HepG2 (cell line): ENCODE results near the gene ID4. TPM values are rescaled to one million over a fixed set of nuclear protein-coding genes. Genes with fewer than 3 reads are reported as not detected.

Experiments used
- CCAR2 ChIP-seq: fragments of 200-400 bp; formaldehyde crosslinking; optimal IDR thresholded peaks from 2 replicates; pipeline ENCODE3; 2018; ENCODE audit warnings: low read depth, mild to moderate bottlenecking, low read length, moderate library complexity
- MZF1 ChIP-seq: sonication (generic); formaldehyde crosslinking; IDR thresholded peaks from 2 replicates; pipeline ENCODE4 v1.8.1; 2023; ENCODE audit warnings: mild to moderate bottlenecking, missing genetic modification reagents, borderline replicate concordance
- ZKSCAN1 ChIP-seq: fragments of 150-350 bp; IDR thresholded peaks from 2 replicates; pipeline ENCODE4 v1.6.1; 2014; ENCODE audit warnings: low read length
- ZNF343 ChIP-seq: sonication (generic); formaldehyde crosslinking; IDR thresholded peaks from 2 replicates; pipeline ENCODE4 v1.4.0; 2020; ENCODE audit warnings: mild to moderate bottlenecking, missing genetic modification reagents
- ZNF691 ChIP-seq: sonication (generic); formaldehyde crosslinking; IDR thresholded peaks from 2 replicates; pipeline ENCODE4 v1.4.0; 2020; ENCODE audit warnings: missing genetic modification reagents, low read depth, mild to moderate bottlenecking, borderline replicate concordance
- polyA plus RNA-seq, 8 experiments: library from polyadenylated mRNA; depleted of rRNA in 3 of 8; stranded (reverse) in 7 of 8; unstranded in 1 of 8; fragments of >200 nt; fragmentation: Illumina TruSeq in 4 of 8; extraction: Trizol in 4 of 8; gene quantifications; 2 replicates each; pipeline versions ENCODE4 v1.2.1 to v1.2.3, GENCODE V29; 2011 to 2016; ENCODE audit warnings: low read depth in 4 of 8, missing spikeins in 1 of 8, mixed read lengths in 1 of 8; ENCODE audit not compliant: insufficient read depth in 1 of 8
- total RNA-seq, 5 experiments: library from RNA; depleted of rRNA; stranded (reverse); fragments of >200 nt; fragmentation: Illumina TruSeq; extraction: Trizol; gene quantifications; 2 replicates each; pipeline ENCODE4 v1.2.3, GENCODE V29; 2016; ENCODE audit warnings: low read depth in 1 of 5

The ID4 gene
- total and polyA plus RNA-seq, 2 of the 13 experiments (the other 11 are each of a cell fraction or from before 2014, with no cell fraction given) = 0.20 to 0.44 TPM

DNA sequence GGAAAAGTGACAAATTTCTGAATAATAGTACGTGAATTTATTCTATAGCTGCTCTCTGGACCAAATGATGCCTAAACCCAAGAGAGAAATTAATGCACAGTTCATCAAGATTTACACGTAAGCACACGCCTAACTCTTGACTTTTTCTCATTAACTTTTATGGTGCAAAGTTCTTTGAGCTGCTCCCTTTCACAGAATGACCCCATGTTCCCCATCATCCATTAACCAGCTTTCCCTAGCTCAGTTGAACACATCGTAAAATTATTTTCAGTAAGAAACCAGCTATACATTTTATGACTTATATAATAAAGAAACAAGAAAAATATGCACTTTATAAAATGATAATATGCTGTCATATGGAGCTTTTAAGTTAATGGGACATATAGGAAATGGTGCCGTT is 54.3 kb downstream of the ID4 start (continued):
- TF ChIP-seq CCAR2 = no peak
- no peak for TF ChIP-seq ZKSCAN1
- no peak for TF ChIP-seq MZF1 (CRISPR knock-in tag)
- no peak for TF ChIP-seq ZNF343
- TF ChIP-seq ZNF691 (CRISPR knock-in tag) = no peak
